Memory B cell (primary cell): Measurements from ENCODE around the gene SNAPC1.
"Not testable (repeated sequence)": the region's sequence is repeated elsewhere in the genome, so short reads cannot be mapped to it uniquely, and the experiment has no call there.

Experiments
- ATAC-seq: fragments of 150-1000 bp; cut with Tn5 transposase; 2 replicates; pipeline ENCODE4 v1.10.0; 2021; ENCODE audit warnings: low read depth, mild to moderate bottlenecking, moderate library complexity
- DNase-seq, 2 donors: peaks; one replicate each; pipeline ENCODE4 v3.0.0; 2022; ENCODE audit warnings: low spot score in 2 of 2
- H3K27ac Mint-ChIP-seq: one replicate; pipeline ENCODE4 v1.8.0; 2022; ENCODE audit warnings: mild to moderate bottlenecking, moderate library complexity, mixed read lengths
- H3K27me3 Mint-ChIP-seq: one replicate; pipeline ENCODE4 v1.8.0; 2022; ENCODE audit warnings: mixed read lengths
- H3K36me3 Mint-ChIP-seq: one replicate; pipeline ENCODE4 v1.8.0; 2022; ENCODE audit warnings: mild to moderate bottlenecking, mixed read lengths
- H3K4me1 Mint-ChIP-seq: one replicate; pipeline ENCODE4 v1.8.0; 2022; ENCODE audit warnings: mixed read lengths
- H3K4me3 Mint-ChIP-seq: one replicate; pipeline ENCODE4 v1.8.0; 2022; ENCODE audit warnings: mild to moderate bottlenecking, moderate library complexity, mixed read lengths
- H3K9me3 Mint-ChIP-seq: one replicate; pipeline ENCODE4 v1.8.0; 2022; ENCODE audit warnings: mixed read lengths

Gene SNAPC1

DNA sequence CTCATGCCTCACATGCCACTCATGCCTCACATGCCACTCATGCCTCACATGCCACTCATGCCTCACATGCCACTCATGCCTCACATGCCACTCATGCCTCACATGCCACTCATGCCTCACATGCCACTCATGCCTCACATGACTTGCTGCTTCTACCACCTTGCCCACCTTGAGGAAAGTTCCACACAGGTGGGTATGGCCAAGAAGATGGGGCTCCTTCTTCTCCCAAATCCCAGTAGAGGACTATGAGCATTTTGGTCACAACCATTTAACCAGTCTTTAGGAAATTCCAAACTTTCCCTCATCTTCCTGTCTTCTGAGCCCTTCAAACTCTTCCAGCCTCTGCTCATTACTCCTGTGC, 6.9 kb upstream of the SNAPC1 start:
- H3K27ac Mint-ChIP-seq, H3K27me3 Mint-ChIP-seq, ATAC-seq, H3K36me3 Mint-ChIP-seq, H3K9me3 Mint-ChIP-seq, DNase-seq, H3K4me3 Mint-ChIP-seq: not testable (repeated sequence)
- H3K4me1 Mint-ChIP-seq, result peaks cover 16% of the 10 kb centered on the region

DNA sequence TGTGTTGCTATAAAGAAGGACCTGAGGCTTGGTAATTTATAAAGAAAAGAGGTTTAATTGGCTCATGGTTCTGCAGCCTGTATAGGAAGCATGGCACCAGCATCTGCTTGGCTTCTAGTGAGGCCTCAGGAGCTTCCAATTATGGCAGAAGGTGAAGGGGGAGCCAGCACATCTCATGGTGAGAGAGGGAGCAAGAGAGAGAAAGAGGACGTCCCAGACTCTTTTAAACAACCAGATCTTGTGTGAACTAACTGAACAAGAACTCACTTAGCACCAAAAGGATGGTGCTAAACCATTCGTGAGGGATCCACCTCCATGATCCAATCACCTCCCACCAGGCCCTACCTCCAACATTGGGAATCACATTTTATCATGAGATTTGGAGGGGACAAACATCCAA, 6.1 kb upstream of the SNAPC1 start:
- Mint-ChIP-seq H3K4me3 (no peak overlapping the region), H3K4me1 (peaks cover 13% of the 10 kb centered on the region), H3K9me3 (no peaks in the 10 kb centered on the region), H3K36me3 (no peaks in the 10 kb centered on the region), H3K27me3 (no peaks in the 10 kb centered on the region), H3K27ac (no peak overlapping the region)
- DNase-seq (no peak), ATAC-seq (no peak)

DNA sequence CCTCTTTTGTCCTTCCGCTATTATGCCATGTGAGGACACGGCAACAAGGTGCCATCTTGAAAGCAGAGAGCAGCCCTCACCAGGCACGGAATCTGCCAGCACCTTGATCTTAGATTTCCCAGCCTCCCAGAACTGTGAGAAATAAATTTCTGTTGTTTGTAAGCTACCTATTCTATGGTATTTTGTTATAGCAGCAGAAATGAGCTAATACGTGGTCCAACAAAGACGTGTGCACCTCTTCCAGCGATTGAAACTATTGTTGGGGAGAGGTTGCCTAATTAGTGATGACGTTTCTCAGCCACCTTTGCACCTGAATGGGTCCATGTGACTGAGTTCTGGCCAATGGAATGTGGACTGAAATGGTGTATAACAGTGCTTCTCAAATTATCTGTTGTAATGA, 2.3 kb upstream of the SNAPC1 start:
- H3K36me3 Mint-ChIP-seq, result no peaks in the 10 kb centered on the region
- no peak overlapping the region for H3K27ac Mint-ChIP-seq
- H3K9me3 Mint-ChIP-seq, result no peaks in the 10 kb centered on the region
- H3K4me3 Mint-ChIP-seq, result no peak overlapping the region
- no peaks in the 10 kb centered on the region for H3K27me3 Mint-ChIP-seq
- no peak for ATAC-seq
- no peak for DNase-seq
- H3K4me1 Mint-ChIP-seq, result peaks cover 18% of the 10 kb centered on the region

DNA sequence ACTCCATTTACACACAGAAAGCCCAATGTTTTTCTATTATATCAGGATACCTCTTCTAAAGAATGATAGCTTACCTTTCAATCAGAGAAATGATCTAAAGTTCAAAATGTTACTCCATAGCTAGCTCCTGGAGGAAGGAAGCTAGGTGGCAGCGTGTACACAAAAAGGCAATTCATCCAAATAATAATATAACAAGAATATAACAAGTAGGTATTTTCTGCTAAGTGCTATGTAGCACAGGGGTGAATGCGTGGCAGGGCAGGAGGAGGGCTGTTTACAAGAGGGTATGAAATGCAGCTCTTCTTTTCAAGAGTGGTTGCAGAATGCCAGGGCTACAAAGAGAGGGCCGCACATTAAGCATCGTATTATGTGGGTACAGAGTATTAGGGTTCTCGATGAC, 663 bp upstream of the SNAPC1 start:
- Mint-ChIP-seq H3K4me3 (peak overlapping the region; percentile 100), H3K4me1 (peaks cover 27% of the 10 kb centered on the region), H3K27ac (peak overlapping the region; percentile 99), H3K27me3 (no peaks in the 10 kb centered on the region), H3K36me3 (peaks cover 2% of the 10 kb centered on the region), H3K9me3 (no peaks in the 10 kb centered on the region)
- no peak for ATAC-seq
- no peak for DNase-seq

- H3K4me3 Mint-ChIP-seq, result no peak overlapping the region
- H3K4me1 Mint-ChIP-seq, result peaks cover 27% of the 10 kb centered on the region
- H3K27me3 Mint-ChIP-seq, result no peaks in the 10 kb centered on the region
- ATAC-seq (no peak), DNase-seq (no peak)
- no peak overlapping the region for H3K27ac Mint-ChIP-seq
- peaks cover 2% of the 10 kb centered on the region for H3K36me3 Mint-ChIP-seq
- no peaks in the 10 kb centered on the region for H3K9me3 Mint-ChIP-seq
Observed at GRCh38 chr14:61764342-61765122, 2.3 kb downstream of the SNAPC1 start.

DNA sequence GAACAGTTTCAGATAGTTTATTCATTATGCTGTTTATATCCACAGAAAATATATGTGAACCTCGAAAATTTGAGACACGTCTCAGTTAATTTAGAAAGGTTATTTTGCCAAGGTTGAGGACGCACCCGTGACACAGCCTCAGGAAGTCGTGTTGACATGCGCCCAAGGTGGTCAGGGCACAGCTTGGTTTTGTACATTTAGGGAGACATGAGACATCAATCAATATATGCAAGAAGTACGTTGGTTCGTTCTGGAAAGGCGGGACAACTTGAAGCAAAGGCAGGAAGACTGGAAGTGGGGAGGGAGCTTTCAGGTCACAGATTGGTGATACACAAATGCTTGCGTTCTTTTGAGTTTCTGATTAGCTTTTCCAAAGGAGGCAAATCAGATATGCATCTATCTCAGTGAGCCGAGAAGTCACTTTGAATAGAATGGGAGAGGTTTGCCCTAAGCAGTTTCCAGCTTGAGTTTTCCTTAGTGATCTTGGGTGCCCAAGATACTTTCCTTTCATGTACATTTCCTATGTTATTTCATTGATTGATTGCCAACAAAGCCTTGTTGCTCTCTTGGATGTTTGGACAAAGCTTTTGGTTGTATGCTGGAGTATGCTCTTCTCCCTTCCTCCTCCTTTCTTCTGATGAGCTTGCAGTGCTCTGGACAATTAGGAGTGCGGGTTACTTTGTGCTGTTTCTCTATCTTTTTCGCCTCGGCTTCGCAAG, 3.2 kb downstream of the SNAPC1 start:
- Mint-ChIP-seq H3K4me3 (no peak overlapping the region), H3K27ac (no peak overlapping the region), H3K27me3 (no peaks in the 10 kb centered on the region), H3K9me3 (no peaks in the 10 kb centered on the region), H3K4me1 (peaks cover 27% of the 10 kb centered on the region), H3K36me3 (peaks cover 4% of the 10 kb centered on the region)
- DNase-seq (no peak), ATAC-seq (no peak)

DNA sequence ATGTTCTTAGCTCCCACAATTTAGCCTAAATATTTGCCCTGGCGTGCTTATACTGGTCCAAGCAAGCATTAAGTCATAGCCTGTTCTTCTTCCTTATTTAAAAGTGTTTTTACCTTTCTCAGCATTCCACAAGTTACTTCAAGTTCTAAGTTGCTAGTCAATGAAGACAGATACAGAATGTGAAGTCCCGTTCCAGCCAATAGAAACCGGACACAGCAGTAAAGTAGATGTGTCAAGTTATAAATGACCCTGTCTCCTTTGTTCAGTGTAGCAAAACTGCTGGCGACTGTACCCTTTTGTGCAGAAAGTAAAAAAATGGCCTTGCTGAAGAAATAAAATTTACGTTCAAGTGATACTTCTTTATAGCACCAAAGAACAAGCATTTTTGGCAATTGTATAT, 3.9 kb downstream of the SNAPC1 start:
- H3K27ac Mint-ChIP-seq, result peak overlapping the region; percentile 20
- peaks cover 4% of the 10 kb centered on the region for H3K36me3 Mint-ChIP-seq
- H3K4me1 Mint-ChIP-seq, result peaks cover 27% of the 10 kb centered on the region
- H3K27me3 Mint-ChIP-seq, result no peaks in the 10 kb centered on the region
- no peaks in the 10 kb centered on the region for H3K9me3 Mint-ChIP-seq
- no peak for ATAC-seq
- no peak for DNase-seq
- H3K4me3 Mint-ChIP-seq, result no peak overlapping the region

DNA sequence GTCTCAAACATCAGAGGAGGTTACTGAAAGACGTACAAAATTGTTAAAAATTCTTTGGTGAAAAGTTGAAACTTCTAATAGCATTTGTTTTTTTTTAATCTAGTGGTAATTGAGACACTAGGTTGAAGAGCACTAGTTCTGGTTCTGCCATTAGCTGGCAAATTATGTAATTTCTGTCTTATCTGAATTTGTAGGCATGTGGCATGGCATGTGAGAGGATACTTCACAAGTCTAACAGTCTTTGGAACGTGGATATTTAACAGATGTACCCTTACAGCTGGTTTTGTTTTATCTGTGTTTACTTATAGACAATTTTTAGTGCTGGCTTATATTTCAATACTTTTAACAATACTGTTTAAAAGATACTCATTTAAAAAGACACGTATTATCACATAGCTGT, 6.0 kb downstream of the SNAPC1 start:
- ATAC-seq (no peak), DNase-seq (no peak)
- no peaks in the 10 kb centered on the region for H3K27me3 Mint-ChIP-seq
- peaks cover 17% of the 10 kb centered on the region for H3K4me1 Mint-ChIP-seq
- no peak overlapping the region for H3K4me3 Mint-ChIP-seq
- no peaks in the 10 kb centered on the region for H3K9me3 Mint-ChIP-seq
- no peak overlapping the region for H3K27ac Mint-ChIP-seq
- H3K36me3 Mint-ChIP-seq, result peaks cover 17% of the 10 kb centered on the region

GRCh38 chr14:61769893-61770292, 7.7 kb downstream of the SNAPC1 start:
- H3K4me3 Mint-ChIP-seq, result no peak overlapping the region
- no peaks in the 10 kb centered on the region for H3K27me3 Mint-ChIP-seq
- DNase-seq (no peak), ATAC-seq (no peak)
- peaks cover 9% of the 10 kb centered on the region for H3K4me1 Mint-ChIP-seq
- peaks cover 24% of the 10 kb centered on the region for H3K36me3 Mint-ChIP-seq
- no peaks in the 10 kb centered on the region for H3K9me3 Mint-ChIP-seq
- H3K27ac Mint-ChIP-seq, result no peak overlapping the region

- Mint-ChIP-seq H3K27me3 (no peaks in the 10 kb centered on the region), H3K36me3 (peaks cover 33% of the 10 kb centered on the region), H3K9me3 (no peaks in the 10 kb centered on the region)
Observed at GRCh38 chr14:61774861-61775260, 12.6 kb downstream of the SNAPC1 start.

DNA sequence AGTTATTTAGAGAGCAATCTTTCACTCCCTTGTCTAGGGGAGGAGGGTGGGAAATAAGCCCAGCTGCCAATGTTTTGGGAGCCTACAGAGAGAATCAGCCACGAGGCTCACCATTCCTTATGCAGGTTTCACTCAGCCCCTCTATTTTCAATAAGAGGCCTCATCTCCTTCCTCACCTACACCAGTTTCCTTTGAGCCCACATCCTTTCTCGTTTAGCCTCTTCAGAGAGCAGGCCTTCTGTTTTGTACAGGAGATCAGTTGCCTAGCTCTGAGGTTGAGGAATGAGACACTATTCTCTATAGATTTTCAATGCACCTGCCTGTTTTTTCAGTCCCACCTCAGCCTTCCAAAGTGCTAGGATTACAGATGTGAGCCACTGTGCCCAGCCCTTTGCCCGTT, 17.9 kb downstream of the SNAPC1 start:
- no peak overlapping the region for H3K4me3 Mint-ChIP-seq
- ATAC-seq, result no peak
- H3K27ac Mint-ChIP-seq, result no peak overlapping the region

More at GRCh38 chr14:61774861-61775260, 12.6 kb downstream of the SNAPC1 start:
- no peaks in the 10 kb centered on the region for H3K4me1 Mint-ChIP-seq
- ATAC-seq, result no peak
- DNase-seq, result no peak
- no peak overlapping the region for H3K27ac Mint-ChIP-seq
- no peak overlapping the region for H3K4me3 Mint-ChIP-seq

DNA sequence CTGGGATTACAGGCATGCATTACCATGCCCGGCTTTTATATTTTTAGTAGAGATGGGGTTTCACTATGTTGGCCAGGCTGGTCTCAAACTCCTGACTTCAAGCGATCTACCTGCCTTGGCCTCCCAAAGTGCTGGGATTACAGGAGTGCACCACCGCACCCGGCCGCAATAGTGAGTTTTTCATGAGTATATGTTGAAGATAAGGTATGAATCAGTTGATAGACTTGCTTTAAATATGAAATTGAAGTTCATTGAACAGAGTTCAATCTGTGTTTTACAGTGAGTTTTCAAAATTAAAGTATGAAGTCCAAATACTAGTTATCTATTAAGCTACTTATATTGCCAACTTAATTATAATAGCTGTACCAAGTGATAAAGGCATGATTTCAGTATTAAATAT, 35.1 kb downstream of the SNAPC1 start:
- Mint-ChIP-seq H3K27me3 (no peaks in the 10 kb centered on the region), H3K4me3 (no peak overlapping the region), H3K27ac (no peak overlapping the region), H3K9me3 (no peaks in the 10 kb centered on the region), H3K4me1 (no peaks in the 10 kb centered on the region), H3K36me3 (peaks cover 8% of the 10 kb centered on the region)
- no peak for DNase-seq
- ATAC-seq, result no peak

More for the DNA sequence above, 17.9 kb downstream of the SNAPC1 start:
- Mint-ChIP-seq H3K36me3 (peaks cover 30% of the 10 kb centered on the region), H3K9me3 (no peaks in the 10 kb centered on the region), H3K27me3 (no peaks in the 10 kb centered on the region), H3K4me1 (no peaks in the 10 kb centered on the region)
- DNase-seq, result no peak

- H3K27me3 Mint-ChIP-seq, result no peaks in the 10 kb centered on the region
- no peaks in the 10 kb centered on the region for H3K36me3 Mint-ChIP-seq
- no peak for ATAC-seq
- no peak overlapping the region for H3K27ac Mint-ChIP-seq
- H3K4me3 Mint-ChIP-seq, result no peak overlapping the region
- no peak for DNase-seq
- H3K9me3 Mint-ChIP-seq, result no peaks in the 10 kb centered on the region
- no peaks in the 10 kb centered on the region for H3K4me1 Mint-ChIP-seq
Observed at GRCh38 chr14:61802010-61802568, 39.9 kb downstream of the SNAPC1 start.

GRCh38 chr14:61803755-61804154, 41.5 kb downstream of the SNAPC1 start:
- no peaks in the 10 kb centered on the region for H3K27me3 Mint-ChIP-seq
- ATAC-seq (peak; percentile 42), DNase-seq (no peak)
- H3K4me3 Mint-ChIP-seq, result no peak overlapping the region
- no peaks in the 10 kb centered on the region for H3K4me1 Mint-ChIP-seq
- no peaks in the 10 kb centered on the region for H3K36me3 Mint-ChIP-seq
- no peaks in the 10 kb centered on the region for H3K9me3 Mint-ChIP-seq
- H3K27ac Mint-ChIP-seq, result no peak overlapping the region
